NCI-H226 (cell line): ENCODE data around the gene CLEC18A.
"Not testable (repeated sequence)": the region's sequence is repeated elsewhere in the genome, so short reads cannot be mapped to it uniquely, and the experiment has no call there.

Source experiments
- DNase-seq: peaks from one replicate; pipeline ENCODE4 v3.0.0-alpha.2; 2015

Gene CLEC18A

DNA sequence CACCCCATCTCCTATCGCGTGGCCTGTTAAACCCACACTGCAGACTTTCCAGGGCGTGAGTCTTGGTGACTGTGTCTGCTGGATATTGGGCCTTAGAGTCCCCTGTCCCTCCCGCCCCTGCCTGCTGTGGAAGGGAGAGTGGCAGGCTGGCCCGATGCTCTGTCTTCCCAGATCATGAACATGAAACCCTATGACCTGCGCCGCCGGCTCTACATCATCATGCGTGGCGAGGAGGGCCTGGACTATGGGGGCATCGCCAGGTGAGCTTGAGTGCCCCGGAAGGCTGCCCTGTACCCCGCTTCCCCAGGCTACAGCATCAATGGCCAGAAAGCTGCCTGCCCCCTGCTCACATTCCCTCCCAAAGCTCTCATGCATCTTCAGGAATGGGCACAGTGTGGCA is 19.5 kb upstream of the CLEC18A start:
- DNase-seq: no peak

GRCh38 chr16:69932228-69932627 is 18.9 kb upstream of the CLEC18A start:
- no peak for DNase-seq

DNA sequence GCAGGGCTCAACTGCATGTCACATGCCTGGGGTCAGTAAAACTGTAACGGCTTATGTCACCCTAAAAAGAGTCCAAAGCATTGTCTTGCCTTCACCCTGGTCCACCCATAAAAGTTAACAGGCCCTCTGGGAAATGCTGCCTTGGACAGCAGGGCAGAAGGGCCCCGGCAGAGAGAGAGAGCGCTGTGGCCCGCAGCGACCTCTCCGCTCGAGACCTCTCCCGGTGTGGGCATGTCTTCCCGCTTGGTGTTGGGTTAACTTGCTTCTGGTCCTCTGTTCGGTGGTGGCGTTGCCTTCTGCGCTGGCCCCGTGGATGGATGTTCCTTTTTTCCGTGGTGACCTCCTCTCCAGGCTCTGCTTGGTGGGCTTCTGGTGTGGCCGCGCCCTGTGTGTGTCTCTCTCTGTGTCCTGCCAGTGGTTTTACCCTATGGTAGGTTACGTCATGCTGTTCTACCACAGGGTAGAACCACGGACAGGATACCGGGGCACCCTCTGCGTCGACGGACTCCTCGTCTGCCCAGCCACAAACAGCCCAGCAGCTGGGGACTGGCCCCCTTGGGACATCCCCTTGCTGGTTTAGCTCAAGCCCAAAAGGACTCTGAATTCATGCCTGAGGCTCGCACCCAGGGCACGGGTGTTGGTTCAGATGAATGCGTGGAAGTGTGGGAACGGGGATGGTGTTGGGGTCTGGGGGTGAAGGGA is 18.3 kb upstream of the CLEC18A start:
- DNase-seq: no peak

DNA sequence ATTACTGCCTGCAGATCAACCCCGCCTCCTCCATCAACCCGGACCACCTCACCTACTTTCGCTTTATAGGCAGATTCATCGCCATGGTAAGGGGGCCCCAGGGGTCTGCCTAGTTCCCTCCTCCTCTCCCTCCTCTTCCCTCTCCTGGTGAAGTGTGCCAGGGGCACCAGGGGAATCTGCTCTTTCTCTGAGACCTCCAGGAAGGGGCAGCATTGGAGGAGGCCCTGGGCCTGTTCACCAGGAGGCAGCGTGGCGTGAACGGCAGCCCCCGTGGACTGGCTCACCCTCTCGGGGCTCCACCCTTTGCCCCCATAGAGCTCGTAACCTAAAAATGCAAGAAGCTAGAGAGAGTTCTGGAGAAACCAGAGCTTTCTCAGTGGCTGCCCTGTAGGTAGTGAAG is 17.1 kb upstream of the CLEC18A start:
- no peak for DNase-seq

GRCh38 chr16:69934751-69935150 is 16.4 kb upstream of the CLEC18A start:
- DNase-seq: no peak

- DNase-seq: no peak
Observed at GRCh38 chr16:69935278-69935711, 15.8 kb upstream of the CLEC18A start.

DNA sequence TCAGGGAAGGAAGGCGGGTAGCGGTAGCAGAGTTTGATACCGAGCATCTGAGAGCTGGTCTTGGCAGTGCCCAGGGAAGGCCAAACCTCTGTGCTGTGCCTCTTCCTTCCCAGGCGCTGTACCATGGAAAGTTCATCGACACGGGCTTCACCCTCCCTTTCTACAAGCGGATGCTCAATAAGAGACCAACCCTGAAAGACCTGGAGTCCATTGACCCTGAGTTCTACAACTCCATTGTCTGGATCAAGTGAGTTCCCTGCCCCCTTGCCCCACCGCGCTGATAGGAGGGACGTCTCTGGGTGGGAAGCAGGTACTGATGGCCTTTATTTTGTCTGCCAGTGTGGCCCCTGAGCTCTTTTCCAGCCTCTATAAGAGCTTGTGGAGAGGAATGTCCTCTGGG is 15.4 kb upstream of the CLEC18A start:
- DNase-seq: no peak

DNA sequence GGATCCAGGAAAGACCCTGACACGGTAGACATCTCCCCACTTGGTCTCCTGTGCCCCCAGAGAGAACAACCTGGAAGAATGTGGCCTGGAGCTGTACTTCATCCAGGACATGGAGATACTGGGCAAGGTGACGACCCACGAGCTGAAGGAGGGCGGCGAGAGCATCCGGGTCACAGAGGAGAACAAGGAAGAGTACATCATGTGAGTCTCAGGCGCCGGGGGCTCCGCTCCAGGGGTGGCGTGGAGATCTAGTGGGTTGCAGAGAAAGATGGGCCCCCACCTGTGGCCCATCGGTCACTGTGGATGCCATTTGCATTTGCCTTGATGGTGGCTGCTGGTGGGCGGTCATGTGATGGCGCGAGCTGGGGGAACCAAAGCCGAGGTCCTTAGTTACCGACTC is 14.9 kb upstream of the CLEC18A start:
- DNase-seq: no peak

GRCh38 chr16:69936751-69937211 is 14.4 kb upstream of the CLEC18A start:
- DNase-seq: no peak

- no peak for DNase-seq
Observed at GRCh38 chr16:69937465-69937951, 13.6 kb upstream of the CLEC18A start.

DNA sequence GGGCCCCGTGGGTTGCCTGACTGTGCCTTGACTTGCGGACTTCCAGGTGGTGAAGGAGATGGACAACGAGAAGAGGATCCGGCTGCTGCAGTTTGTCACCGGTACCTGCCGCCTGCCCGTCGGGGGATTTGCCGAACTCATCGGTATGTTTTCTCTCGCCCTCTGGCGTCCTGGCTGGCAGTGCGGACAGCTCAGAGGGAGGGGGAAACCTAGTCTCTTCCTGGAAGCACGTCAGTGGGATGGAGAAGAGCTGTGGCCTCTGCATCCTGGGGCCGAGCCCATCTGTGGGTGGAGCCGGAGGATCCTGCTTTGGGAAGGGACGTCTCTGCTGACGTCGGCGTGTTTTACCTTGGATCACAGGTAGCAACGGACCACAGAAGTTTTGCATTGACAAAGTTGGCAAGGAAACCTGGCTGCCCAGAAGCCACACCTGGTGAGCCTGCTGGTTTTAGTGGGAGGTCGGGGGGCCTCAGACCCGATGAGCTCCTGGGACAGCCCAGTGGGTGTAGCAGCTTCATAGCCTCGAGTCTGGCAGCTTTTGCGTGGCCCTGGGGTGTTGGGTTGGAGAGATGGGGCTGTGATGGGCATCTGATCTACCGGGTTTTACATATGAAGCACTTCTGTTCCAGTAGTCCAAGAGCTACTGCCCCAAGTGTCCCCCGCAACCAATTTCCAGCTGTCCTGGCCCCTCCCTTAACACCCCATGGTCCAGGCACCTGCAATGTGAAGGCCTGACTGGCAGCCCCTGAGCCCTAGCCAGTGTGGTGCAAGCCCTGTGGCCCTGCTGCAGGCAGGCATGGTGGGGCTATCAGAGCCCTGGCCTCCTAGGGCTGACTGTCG is 11.9 kb upstream of the CLEC18A start:
- DNase-seq: no peak

DNA sequence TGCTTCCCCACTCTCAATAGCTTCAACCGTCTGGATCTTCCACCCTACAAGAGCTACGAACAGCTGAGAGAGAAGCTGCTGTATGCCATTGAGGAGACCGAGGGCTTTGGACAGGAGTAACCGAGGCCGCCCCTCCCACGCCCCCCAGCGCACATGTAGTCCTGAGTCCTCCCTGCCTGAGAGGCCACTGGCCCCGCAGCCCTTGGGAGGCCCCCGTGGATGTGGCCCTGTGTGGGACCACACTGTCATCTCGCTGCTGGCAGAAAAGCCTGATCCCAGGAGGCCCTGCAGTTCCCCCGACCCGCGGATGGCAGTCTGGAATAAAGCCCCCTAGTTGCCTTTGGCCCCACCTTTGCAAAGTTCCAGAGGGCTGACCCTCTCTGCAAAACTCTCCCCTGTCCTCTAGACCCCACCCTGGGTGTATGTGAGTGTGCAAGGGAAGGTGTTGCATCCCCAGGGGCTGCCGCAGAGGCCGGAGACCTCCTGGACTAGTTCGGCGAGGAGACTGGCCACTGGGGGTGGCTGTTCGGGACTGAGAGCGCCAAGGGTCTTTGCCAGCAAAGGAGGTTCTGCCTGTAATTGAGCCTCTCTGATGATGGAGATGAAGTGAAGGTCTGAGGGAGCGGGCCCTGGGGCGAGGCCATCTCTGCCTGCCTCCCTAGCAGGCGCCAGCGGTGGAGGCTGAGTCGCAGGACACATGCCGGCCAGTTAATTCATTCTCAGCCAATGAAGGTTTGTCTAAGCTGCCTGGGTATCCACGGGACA is 11.1 kb upstream of the CLEC18A start:
- DNase-seq: no peak

DNA sequence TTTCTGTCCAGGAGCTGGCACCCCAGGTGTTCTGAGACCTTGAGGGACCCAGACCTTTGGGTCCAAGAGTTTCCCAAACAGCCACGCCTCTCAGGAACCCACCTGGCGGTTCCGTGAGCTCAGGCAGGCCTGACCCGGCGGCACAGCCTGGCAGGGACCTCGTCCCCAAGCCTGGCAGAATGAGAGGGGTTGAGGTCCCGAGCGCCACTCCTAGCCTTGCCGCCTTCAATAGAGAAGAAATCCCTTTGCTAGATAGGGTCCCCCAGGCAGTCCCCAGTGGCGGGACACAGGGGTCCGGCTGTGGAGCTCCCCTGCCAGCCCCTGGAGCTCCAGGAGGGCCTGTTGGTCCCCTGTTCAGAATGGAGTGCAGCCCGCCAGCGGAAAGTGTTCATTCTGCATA is 10.5 kb upstream of the CLEC18A start:
- DNase-seq: no peak

DNA sequence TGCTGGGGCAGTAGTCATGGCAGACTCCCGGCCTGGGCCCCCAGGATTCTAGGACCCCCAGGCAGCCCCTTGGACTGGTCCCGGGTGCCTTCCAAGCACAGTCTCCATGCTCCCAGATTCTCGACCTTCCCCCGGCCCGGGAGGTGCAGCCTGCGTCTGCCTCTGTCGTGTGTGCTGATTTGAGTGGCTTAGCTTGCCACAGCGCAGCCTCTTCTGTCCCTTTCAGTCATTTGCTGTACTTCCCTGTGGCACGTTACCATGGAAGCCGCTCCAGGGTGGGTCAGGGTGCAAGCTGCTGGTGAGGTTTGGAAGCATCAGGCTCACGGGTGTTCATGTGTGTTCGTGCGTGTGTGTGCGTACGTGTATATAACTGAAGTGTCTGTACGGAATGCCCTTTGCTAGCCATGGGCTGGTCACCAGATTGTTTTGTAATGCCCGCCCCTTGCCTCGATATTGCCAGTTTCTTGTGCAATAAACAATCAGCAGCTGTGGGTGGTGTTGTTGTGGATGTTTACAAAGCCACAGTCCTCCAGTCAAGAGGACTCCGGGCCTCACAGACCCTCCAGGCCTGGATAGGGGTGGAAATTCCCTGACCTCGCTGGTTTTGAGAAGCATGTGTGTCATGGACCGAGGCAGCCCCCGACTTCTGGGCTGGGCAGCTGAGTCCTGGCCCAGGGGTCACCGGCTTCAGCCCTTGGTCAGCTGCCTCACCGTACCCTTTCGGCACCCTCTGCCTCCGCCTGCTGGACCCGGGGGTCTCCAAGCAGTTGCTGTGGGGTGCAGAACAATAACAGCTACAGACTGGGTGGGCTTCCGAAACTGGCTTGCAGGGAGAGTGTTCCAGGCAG is 9.7 kb upstream of the CLEC18A start:
- no peak for DNase-seq

DNA sequence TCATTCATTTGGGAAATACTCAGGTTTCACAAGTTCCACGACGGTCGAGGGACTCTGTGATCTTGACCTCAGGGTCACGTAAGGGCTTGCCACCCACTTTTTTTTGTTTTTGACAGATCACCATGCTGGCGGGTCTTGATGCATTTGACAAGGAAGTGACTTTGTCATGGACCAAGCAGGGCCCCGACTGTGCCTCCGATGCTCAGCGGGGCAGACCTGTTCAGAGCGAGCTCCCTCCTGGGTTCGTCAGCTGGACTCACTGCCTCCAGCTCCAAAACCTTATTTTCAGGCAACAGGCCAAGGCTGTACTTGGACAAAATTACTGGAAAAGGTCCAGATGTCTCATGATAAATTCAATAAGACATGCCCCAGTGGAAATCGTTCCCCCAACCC is 9.0 kb upstream of the CLEC18A start:
- no peak for DNase-seq

GRCh38 chr16:69942627-69943170 is 8.4 kb upstream of the CLEC18A start:
- DNase-seq: no peak

GRCh38 chr16:69943241-69944036 is 7.7 kb upstream of the CLEC18A start:
- not testable (repeated sequence) for DNase-seq

- DNase-seq: not testable (repeated sequence)
Observed at GRCh38 chr16:69950411-69950810, 723 bp upstream of the CLEC18A start.

DNA sequence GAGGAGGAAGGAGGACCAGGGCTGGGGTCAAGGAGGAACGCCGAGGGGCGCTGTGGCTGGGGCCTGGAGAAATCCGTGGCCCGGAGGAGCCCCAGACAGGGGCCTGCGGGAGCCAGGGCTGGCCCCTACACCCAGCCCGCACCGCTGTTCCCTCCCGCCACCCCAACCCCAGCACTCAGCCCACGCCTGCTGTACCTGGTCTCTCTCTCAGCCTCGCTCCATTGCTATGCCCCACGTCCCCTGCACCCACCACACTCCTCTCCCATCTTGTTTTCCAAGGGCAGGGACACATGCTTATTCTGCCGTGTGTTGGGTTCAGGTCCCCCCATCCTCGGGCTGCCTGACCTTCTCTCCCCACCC is 518 bp downstream of the CLEC18A start:
- not testable (repeated sequence) for DNase-seq

GRCh38 chr16:69952116-69952515 is 982 bp downstream of the CLEC18A start:
- not testable (repeated sequence) for DNase-seq
